A673 (cell line): ENCODE measurements around the gene VAPA. TPM values are rescaled to one million over a fixed set of nuclear protein-coding genes. Genes with fewer than 3 reads are reported as not detected.

ENCODE experiments used
- BruUV-seq: library from RNA; stranded (reverse); fragments of 400-500 nt; replicated peaks from 2 replicates; lab custom pipeline; 2021; lab: Mats Ljungman, UMichigan
- CTCF ChIA-PET: fragments of 300-600 bp; sonication (Branson Sonifier 250); formaldehyde crosslinking; loops from one replicate; lab custom pipeline; 2022; ENCODE audit warnings: antibody characterized with exemption; lab: Charles Lee
- POLR2A ChIA-PET: fragments of 300-600 bp; sonication (Branson Sonifier 250); formaldehyde crosslinking; loops from one replicate; lab custom pipeline; 2022; ENCODE audit warnings: antibody characterized with exemption; ENCODE audit not compliant: low non-redundant PET; lab: Charles Lee
- DNase-seq: peaks from one replicate; pipeline ENCODE4 v3.0.0-alpha.2; 2015; ENCODE audit warnings: low spot score
- H3K27ac ChIP-seq: fragments of 200-600 bp; sonication (generic); 2 replicates; pipeline ENCODE4 v1.5.1; 2016; ENCODE audit warnings: mixed run types, low read depth, mild to moderate bottlenecking, mixed read lengths, antibody characterized with exemption, low read length; ENCODE audit not compliant: poor library complexity, severe bottlenecking
- H3K27me3 ChIP-seq: fragments of 200-600 bp; sonication (generic); replicated peaks from 2 replicates; pipeline ENCODE4 v1.6.1; 2017; ENCODE audit warnings: mixed run types, low read depth, mild to moderate bottlenecking, mixed read lengths, antibody characterized with exemption, low read length; ENCODE audit not compliant: insufficient read depth, poor library complexity
- H3K36me3 ChIP-seq: fragments of 200-600 bp; sonication (generic); 2 replicates; pipeline ENCODE4 v1.6.1; 2016; ENCODE audit warnings: mixed run types, mild to moderate bottlenecking, mixed read lengths, antibody characterized with exemption, low read length; ENCODE audit not compliant: insufficient read depth, poor library complexity, severe bottlenecking
- H3K4me1 ChIP-seq: fragments of 200-600 bp; sonication (generic); 2 replicates; pipeline ENCODE4 v1.6.1; 2017; ENCODE audit warnings: mixed run types, mild to moderate bottlenecking, mixed read lengths, antibody characterized with exemption, low read length; ENCODE audit not compliant: insufficient read depth, poor library complexity, severe bottlenecking
- H3K4me3 ChIP-seq: fragments of 200-600 bp; sonication (generic); 2 replicates; pipeline ENCODE4 v1.5.1; 2016; ENCODE audit warnings: low read depth, mixed run types, mild to moderate bottlenecking, mixed read lengths, low read length; ENCODE audit not compliant: poor library complexity, severe bottlenecking
- H3K9me3 ChIP-seq: fragments of 200-600 bp; sonication (generic); 2 replicates; pipeline ENCODE4 v1.6.1; 2016; ENCODE audit warnings: mixed run types, low read depth, mild to moderate bottlenecking, mixed read lengths, antibody characterized with exemption, low read length; ENCODE audit not compliant: poor library complexity, severe bottlenecking
- EZH2 ChIP-seq: fragments of 200-600 bp; sonication (generic); IDR thresholded peaks from 2 replicates; pipeline ENCODE4 v1.6.1; 2017; ENCODE audit warnings: borderline replicate concordance, low read depth, mild to moderate bottlenecking, mixed read lengths, antibody characterized with exemption, low read length; ENCODE audit not compliant: poor library complexity, severe bottlenecking
- intact Hi-C: fragments of 100-400 bp; cut with micrococcal nuclease; formaldehyde crosslinking; loops from one replicate; pipeline ENCODE4 v1.10.0; 2022; ENCODE audit not compliant: unreplicated experiment
- total RNA-seq: library from RNA; stranded (reverse); gene quantifications from 2 replicates; pipeline ENCODE4 v1.2.3, GENCODE V29; 2021
- TF ChIP-seq, protein P1 (sequence below): fragments of 300-800, 200-600 bp; sonication (generic); conservative IDR thresholded peaks from 2 replicates; pipeline ENCODE4 v1.5.1; 2017; ENCODE audit warnings: low read depth, mild to moderate bottlenecking, antibody characterized with exemption, low read length, moderate library complexity, mixed read lengths

Gene VAPA
- total RNA-seq, 1 experiment from 2014 or later = 185 TPM

DNA sequence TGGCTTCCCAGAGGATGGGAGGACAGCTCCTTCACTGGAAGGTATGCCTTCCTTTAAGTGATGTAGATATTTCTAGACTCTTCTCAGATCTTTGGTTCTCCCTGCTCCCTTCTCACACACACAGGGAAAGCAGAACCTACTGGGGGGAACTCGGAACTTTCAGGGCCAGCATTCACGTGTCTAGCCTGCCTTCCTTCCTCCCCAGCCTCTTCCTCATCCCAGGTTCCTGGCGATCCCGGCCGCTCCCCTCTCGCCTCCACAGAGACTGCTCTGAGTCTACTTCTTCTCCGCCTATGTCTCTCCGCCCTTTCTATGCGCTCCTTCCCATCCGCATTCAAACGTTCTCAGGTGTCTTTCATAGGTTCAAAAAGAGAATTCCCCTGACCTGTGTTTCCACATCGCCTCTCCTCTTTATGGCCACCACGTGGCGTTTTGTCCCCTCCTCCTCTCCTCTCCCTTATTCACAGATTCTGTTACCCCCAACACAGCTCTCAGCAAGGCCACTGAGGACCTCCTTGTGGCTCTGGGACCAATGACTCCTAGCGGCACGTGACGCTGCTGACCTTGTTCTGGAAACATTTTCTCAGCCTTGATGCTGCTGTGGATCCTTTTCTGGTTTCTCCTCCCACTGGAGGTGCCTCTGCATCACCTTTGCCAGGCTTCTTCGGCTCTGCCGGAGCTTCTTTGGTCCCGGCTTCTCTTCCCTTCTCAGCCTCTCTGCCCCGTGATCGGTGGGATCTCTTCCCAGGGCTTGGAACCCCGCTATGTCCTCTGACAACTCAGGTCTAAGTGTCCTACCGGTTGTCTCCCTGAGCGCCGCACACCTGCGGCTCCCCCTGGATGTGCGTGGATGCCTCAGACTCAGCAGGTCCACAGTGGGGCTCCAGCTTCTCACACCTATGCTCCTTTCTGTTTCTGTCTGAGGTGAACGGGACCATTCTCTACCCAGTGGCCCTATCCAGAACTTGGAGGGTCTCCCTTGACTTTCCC lies 77.5 kb downstream of the VAPA start:
- BruUV-seq = no TSS peak
- Histone ChIP-seq H3K4me3 (no peak overlapping the region), H3K4me1 (peaks cover 5% of the 10 kb centered on the region), H3K27me3 (no peaks in the 10 kb centered on the region), H3K27ac (no peak overlapping the region), H3K9me3 (no peaks in the 10 kb centered on the region), H3K36me3 (no peaks in the 10 kb centered on the region)
- ChIA-PET POLR2A (no interaction called here), CTCF (no interaction called here)
- intact Hi-C loops = no loop called here
- TF ChIP-seq, protein P1, sequence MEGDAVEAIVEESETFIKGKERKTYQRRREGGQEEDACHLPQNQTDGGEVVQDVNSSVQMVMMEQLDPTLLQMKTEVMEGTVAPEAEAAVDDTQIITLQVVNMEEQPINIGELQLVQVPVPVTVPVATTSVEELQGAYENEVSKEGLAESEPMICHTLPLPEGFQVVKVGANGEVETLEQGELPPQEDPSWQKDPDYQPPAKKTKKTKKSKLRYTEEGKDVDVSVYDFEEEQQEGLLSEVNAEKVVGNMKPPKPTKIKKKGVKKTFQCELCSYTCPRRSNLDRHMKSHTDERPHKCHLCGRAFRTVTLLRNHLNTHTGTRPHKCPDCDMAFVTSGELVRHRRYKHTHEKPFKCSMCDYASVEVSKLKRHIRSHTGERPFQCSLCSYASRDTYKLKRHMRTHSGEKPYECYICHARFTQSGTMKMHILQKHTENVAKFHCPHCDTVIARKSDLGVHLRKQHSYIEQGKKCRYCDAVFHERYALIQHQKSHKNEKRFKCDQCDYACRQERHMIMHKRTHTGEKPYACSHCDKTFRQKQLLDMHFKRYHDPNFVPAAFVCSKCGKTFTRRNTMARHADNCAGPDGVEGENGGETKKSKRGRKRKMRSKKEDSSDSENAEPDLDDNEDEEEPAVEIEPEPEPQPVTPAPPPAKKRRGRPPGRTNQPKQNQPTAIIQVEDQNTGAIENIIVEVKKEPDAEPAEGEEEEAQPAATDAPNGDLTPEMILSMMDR = no peak
- no peak for TF ChIP-seq EZH2
- DNase-seq = no peak

DNA sequence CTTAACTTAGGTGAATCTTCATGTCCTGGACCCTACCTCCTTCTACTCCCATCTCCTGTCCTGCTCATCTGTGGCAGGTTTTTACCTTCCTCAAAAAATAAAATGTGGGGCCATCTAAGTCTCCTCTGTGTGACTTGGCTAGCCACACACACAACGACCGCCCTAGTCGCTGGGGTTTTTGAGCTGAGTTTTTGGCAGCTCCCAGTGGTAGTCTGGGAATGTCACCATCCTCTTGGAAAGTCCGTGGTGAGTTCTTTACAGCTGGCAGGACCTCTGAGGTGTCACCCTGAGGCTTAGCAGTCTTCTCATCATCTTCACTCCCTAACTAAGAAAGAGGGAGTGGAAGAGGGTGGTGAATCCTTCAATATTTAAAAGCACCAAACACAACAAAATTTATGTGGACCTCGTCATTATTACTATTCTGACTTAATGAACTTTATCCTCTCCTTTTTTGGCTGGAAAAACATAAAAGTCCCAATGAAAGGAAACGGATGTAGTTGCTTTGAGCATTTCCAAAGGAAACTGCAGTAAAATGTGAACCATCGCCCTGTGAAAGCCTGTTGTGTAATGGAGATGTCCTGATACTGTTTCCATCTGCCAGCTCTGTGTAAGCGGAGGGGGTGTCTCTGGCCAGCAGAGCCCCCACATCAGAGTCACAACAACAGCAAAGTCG lies 78.6 kb downstream of the VAPA start:
- ChIA-PET CTCF (no interaction called here), POLR2A (no interaction called here)
- intact Hi-C loops = no loop called here
- no peak for TF ChIP-seq EZH2
- TF ChIP-seq, protein P1 = no peak
- Histone ChIP-seq H3K9me3 (peaks cover under 1% of the 10 kb centered on the region), H3K4me1 (peaks cover 5% of the 10 kb centered on the region), H3K27ac (no peak overlapping the region), H3K4me3 (no peak overlapping the region), H3K27me3 (no peaks in the 10 kb centered on the region), H3K36me3 (no peaks in the 10 kb centered on the region)
- DNase-seq = no peak
- no TSS peak for BruUV-seq

DNA sequence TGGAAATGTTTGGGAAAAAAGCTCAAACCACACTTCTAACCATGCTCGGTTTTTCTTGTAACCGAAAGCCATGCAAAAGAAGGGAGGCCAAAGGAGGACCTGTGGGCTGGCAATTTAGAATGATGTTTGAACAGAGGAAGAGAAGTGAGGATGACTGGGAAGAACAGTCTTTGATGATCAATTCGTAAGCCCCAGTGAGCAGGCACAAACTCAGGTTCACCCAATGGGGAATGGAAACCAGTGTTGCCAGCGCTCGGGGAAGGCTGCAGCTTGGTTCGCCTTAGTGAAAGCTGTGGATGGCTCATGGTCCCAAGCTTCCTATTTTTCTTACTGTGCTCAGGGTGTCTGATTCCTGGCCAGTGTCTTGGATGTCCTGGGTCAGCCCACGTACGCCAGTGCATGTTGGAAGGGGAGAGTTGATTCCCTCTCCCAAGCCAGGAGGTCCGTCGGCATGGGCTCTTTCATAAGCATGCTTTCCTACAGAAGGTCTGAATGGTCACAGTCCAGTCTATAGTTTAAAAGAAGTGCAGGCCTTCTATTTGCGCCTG lies 79.2 kb downstream of the VAPA start:
- no peaks in the 10 kb centered on the region for H3K27me3 ChIP-seq
- no peak for DNase-seq
- no TSS peak for BruUV-seq
- peaks cover 5% of the 10 kb centered on the region for H3K4me1 ChIP-seq
- no peak overlapping the region for H3K4me3 ChIP-seq
- intact Hi-C loops = no loop called here
- POLR2A ChIA-PET = no interaction called here
- CTCF ChIA-PET = no interaction called here
- TF ChIP-seq, protein P1 = no peak
- TF ChIP-seq EZH2 = no peak
- no peaks in the 10 kb centered on the region for H3K36me3 ChIP-seq
- H3K9me3 ChIP-seq = peaks cover 6% of the 10 kb centered on the region
- no peak overlapping the region for H3K27ac ChIP-seq
